Ishikawa (cell line): ENCODE data around the gene LETM1.
A peak's percentile ranks its signal among the peaks of the same experiment; 100 is the strongest.

ENCODE experiments used
- CEBPB ChIP-seq: IDR thresholded peaks from 2 replicates; pipeline ENCODE4 v1.6.1; 2012
- CREB1 ChIP-seq: IDR thresholded peaks from 2 replicates; pipeline ENCODE4 v1.6.1; 2012; ENCODE audit warnings: low read depth
- EGR1 ChIP-seq: IDR thresholded peaks from 2 replicates; pipeline ENCODE4 v1.6.1; 2012
- EP300 ChIP-seq: IDR thresholded peaks from 2 replicates; pipeline ENCODE4 v1.6.1; 2012; ENCODE audit warnings: borderline replicate concordance
- FOXM1 ChIP-seq: IDR thresholded peaks from 2 replicates; pipeline ENCODE4 v1.6.1; 2012; ENCODE audit warnings: low read depth, borderline replicate concordance
- NFIC ChIP-seq: IDR thresholded peaks from 2 replicates; pipeline ENCODE4 v1.6.1; 2012
- RAD21 ChIP-seq: IDR thresholded peaks from 2 replicates; pipeline ENCODE4 v1.6.1; 2012; ENCODE audit warnings: low read depth
- TAF1 ChIP-seq: IDR thresholded peaks from 2 replicates; pipeline ENCODE4 v1.6.1; 2012; ENCODE audit warnings: low read depth, mild to moderate bottlenecking
- TCF12 ChIP-seq: IDR thresholded peaks from 2 replicates; pipeline ENCODE4 v1.6.1; 2012; ENCODE audit warnings: low read depth
- TEAD4 ChIP-seq: IDR thresholded peaks from 2 replicates; pipeline ENCODE4 v1.6.1; 2012
- YY1 ChIP-seq: IDR thresholded peaks from 2 replicates; pipeline ENCODE4 v1.6.1; 2012; ENCODE audit warnings: low read depth
- ZBTB7A ChIP-seq: IDR thresholded peaks from 2 replicates; pipeline ENCODE4 v1.6.1; 2012; ENCODE audit warnings: low read depth
- TF ChIP-seq, protein P1 (sequence below): IDR thresholded peaks from 2 replicates; pipeline ENCODE4 v1.6.1; 2012
- TF ChIP-seq, protein P2 (sequence below): IDR thresholded peaks from 2 replicates; pipeline ENCODE4 v1.6.1; 2012
- TF ChIP-seq, protein P3 (sequence below): IDR thresholded peaks from 2 replicates; pipeline ENCODE4 v1.6.1; 2012; ENCODE audit warnings: low read depth, mild to moderate bottlenecking

Gene LETM1

DNA sequence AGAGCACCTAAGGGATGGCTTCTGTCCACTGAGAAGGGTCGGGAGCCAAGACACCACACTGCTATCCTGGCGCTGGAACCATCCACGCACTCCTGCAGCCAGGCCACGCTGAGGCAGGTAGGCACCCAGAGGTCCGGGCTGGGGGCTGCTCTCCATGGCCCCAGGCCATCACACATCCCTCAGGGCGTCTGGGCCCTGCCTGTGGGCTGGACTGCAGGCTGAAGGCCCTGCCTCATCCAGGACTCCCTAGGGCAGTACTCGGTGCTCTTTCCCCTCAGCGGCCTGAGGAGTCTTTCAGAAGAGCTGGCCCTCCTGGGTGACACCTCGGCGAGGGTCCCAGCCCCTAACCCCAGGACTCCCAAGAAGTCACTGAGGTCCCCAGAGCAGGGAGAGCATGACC lies 45.2 kb downstream of the LETM1 start:
- TF ChIP-seq CEBPB (no peak), FOXM1 (no peak), RAD21 (no peak), YY1 (no peak), EGR1 (no peak), TAF1 (no peak), CREB1 (no peak), TEAD4 (no peak), NFIC (no peak), TCF12 (no peak), EP300 (no peak), ZBTB7A (no peak)
- TF ChIP-seq, protein P1, sequence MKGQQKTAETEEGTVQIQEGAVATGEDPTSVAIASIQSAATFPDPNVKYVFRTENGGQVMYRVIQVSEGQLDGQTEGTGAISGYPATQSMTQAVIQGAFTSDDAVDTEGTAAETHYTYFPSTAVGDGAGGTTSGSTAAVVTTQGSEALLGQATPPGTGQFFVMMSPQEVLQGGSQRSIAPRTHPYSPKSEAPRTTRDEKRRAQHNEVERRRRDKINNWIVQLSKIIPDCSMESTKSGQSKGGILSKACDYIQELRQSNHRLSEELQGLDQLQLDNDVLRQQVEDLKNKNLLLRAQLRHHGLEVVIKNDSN = no peak
- TF ChIP-seq, protein P2, sequence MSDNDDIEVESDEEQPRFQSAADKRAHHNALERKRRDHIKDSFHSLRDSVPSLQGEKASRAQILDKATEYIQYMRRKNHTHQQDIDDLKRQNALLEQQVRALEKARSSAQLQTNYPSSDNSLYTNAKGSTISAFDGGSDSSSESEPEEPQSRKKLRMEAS = no peak
- TF ChIP-seq, protein P3, sequence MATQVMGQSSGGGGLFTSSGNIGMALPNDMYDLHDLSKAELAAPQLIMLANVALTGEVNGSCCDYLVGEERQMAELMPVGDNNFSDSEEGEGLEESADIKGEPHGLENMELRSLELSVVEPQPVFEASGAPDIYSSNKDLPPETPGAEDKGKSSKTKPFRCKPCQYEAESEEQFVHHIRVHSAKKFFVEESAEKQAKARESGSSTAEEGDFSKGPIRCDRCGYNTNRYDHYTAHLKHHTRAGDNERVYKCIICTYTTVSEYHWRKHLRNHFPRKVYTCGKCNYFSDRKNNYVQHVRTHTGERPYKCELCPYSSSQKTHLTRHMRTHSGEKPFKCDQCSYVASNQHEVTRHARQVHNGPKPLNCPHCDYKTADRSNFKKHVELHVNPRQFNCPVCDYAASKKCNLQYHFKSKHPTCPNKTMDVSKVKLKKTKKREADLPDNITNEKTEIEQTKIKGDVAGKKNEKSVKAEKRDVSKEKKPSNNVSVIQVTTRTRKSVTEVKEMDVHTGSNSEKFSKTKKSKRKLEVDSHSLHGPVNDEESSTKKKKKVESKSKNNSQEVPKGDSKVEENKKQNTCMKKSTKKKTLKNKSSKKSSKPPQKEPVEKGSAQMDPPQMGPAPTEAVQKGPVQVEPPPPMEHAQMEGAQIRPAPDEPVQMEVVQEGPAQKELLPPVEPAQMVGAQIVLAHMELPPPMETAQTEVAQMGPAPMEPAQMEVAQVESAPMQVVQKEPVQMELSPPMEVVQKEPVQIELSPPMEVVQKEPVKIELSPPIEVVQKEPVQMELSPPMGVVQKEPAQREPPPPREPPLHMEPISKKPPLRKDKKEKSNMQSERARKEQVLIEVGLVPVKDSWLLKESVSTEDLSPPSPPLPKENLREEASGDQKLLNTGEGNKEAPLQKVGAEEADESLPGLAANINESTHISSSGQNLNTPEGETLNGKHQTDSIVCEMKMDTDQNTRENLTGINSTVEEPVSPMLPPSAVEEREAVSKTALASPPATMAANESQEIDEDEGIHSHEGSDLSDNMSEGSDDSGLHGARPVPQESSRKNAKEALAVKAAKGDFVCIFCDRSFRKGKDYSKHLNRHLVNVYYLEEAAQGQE = no peak

DNA sequence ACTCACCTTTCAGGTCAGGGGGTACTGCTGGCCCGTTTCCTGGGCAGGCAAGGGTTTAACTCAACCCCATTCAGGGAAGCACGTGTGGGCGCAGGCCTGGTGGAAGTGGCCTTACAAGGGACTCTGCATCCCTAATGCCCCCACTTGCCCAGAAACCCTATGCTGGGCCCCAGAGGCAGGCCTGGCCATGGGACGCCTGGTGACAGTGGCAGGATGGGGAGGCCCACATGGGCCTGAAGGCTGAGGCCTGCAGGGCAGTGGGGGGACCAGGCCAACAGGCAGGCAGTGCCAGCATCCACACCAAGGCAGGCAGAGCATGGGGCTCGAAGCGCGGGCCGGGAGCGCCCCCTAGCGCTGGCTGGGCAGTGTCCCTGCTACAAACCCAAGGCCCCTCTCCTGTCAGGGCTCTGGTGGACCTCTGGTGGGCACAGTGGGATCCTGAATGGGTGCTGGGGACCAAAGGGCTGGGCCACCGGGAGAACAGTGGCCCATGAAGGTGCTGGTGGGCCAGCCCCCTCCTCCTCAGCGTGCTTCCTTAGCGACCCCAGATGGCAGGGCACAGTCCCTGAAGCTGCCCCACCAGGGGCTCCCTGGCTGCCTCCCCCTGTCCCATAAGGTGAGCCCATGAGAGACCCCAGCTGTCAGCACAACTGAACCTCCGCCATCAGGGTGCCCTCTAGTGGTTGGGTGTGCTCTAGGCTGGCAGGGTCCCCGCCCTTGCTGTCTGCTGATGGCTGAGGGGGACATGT lies 46.0 kb downstream of the LETM1 start:
- TF ChIP-seq CREB1 (no peak), EGR1 (no peak), TAF1 (no peak), YY1 (no peak), RAD21 (peak; percentile 91), CEBPB (no peak), TCF12 (no peak), NFIC (no peak), ZBTB7A (0 out of 2 replicates have a peak, but pooled peaks have one; percentile 39), FOXM1 (no peak), EP300 (no peak), TEAD4 (no peak)

DNA sequence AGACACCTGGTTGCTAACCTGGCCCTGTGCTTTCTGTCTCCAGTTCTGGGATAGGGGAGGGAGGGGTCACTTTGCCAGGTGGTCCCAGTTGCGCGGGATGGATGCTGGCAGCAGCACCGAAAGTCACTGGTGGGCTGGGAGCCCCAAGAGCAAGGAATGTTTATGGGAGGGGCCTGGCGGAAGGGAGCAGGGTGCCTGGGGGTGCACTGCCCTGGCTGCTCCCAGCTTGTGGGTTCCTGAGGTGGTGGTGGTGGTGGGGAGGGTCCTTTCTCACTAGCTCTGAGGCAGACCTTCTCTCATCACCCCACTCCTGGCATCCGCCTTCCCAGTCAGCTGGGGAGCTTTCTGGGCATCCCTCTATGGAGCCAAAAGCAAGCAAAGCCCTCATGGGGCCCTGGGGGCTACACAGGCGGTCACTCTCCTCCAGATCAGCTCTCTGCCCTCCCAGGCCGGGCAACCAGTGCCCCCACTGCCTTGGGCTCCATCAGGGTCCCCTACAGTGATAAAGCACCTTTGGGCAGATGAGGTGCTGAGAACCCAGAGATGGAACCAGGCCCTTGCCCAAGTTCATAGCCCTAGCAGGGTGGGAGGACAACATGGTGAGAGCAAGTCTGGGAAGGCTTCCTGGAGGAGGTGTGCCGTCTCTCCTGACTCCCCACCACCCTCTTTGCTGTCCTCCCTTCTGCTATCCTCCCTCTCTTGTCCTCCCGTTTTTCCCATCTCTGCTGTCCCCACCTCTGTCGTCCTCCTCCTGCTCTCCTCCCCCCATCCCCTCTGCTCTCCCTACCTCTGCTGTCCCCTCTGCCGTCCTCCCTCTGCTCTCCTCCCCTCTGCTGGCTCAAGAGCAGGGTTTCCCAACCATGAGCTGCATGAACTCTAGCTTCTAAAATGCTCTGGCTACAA lies 46.9 kb downstream of the LETM1 start:
- TF ChIP-seq RAD21 (no peak), FOXM1 (no peak), CEBPB (no peak)

DNA sequence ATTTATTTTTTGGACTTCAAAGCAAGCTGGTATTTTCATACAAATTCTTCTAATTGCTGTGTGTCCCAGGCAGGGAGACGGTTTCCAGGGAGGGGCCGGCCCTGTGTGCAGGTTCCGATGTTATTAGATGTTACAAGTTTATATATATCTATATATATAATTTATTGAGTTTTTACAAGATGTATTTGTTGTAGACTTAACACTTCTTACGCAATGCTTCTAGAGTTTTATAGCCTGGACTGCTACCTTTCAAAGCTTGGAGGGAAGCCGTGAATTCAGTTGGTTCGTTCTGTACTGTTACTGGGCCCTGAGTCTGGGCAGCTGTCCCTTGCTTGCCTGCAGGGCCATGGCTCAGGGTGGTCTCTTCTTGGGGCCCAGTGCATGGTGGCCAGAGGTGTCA lies 47.6 kb downstream of the LETM1 start:
- no peak for TF ChIP-seq TCF12
- TF ChIP-seq NFIC = no peak
- TF ChIP-seq CEBPB = peak; percentile 18; the same call in 1 of the 2 replicates
- TF ChIP-seq, protein P1 = no peak

DNA sequence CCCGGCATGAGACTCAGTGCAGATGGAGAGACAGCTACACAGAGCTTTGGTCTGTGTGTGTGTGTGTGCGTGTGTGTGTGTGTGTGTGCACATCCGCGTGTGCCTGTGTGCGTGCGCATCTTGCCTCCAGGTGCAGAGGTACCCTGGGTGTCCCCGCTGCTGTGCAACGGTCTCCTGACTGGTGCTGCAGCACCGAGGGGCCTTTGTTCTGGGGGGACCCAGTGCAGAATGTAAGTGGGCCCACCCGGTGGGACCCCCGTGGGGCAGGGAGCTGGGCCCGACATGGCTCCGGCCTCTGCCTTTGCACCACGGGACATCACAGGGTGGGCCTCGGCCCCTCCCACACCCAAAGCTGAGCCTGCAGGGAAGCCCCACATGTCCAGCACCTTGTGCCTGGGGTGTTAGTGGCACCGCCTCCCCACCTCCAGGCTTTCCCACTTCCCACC lies 48.6 kb downstream of the LETM1 start:
- TF ChIP-seq NFIC = no peak
- 0 out of 2 replicates have a peak, but pooled peaks have one; percentile 39 for TF ChIP-seq ZBTB7A

DNA sequence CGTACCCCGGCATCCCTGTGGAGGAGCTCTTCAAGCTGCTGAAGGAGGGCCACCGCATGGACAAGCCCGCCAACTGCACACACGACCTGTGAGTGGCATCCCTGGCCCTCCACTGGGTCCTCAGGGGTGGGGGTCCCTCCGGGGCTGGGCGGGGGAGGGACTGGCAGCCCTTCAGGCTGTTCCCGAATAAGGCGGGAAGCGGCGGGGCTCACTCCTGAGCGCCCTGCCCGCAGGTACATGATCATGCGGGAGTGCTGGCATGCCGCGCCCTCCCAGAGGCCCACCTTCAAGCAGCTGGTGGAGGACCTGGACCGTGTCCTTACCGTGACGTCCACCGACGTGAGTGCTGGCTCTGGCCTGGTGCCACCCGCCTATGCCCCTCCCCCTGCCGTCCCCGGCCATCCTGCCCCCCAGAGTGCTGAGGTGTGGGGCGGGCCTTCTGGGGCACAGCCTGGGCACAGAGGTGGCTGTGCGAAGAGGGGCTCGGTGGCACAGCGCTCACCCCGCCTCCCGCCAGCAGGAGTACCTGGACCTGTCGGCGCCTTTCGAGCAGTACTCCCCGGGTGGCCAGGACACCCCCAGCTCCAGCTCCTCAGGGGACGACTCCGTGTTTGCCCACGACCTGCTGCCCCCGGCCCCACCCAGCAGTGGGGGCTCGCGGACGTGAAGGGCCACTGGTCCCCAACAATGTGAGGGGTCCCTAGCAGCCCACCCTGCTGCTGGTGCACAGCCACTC lies 49.2 kb downstream of the LETM1 start:
- no peak for TF ChIP-seq CREB1

DNA sequence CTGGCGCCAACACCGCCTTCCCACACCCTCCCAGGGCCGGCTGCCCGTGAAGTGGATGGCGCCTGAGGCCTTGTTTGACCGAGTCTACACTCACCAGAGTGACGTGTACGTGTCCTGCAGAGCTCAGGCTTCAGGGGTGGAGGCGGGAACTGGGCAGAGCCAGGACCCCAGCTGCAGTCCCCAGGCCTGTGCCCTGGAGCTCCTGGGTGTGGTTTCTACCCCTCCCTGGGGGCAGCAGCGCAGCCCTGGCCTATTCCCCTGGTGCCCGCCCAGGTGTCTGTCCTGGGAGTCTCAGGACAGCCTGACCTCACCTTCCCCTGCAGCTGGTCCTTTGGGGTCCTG lies 49.8 kb downstream of the LETM1 start:
- TF ChIP-seq, protein P2 = no peak
- TF ChIP-seq CEBPB (no peak), TEAD4 (no peak), TAF1 (no peak), NFIC (no peak)
